A549 (cell line): ENCODE data around the gene CCDC12.

ENCODE experiments used
- ESRRA ChIP-seq: fragments of 150-350 bp; IDR thresholded peaks from 2 replicates; pipeline ENCODE4 v1.6.1; 2014; ENCODE audit warnings: mild to moderate bottlenecking, low read length, borderline replicate concordance
- FOSB ChIP-seq: fragments of 250-450 bp; sonication (Bioruptor Pico); IDR thresholded peaks from 2 replicates; pipeline ENCODE4 v1.5.0; 2020; ENCODE audit warnings: mild to moderate bottlenecking, moderate library complexity
- MAX ChIP-seq: IDR thresholded peaks from 2 replicates; pipeline ENCODE4 v1.6.1; 2012
- POLR2A ChIP-seq: IDR thresholded peaks from 2 replicates; pipeline ENCODE4 v1.6.1; 2012; ENCODE audit warnings: mild to moderate bottlenecking, low read length
- USF2 ChIP-seq: fragments of 450-650 bp; IDR thresholded peaks from 2 replicates; pipeline ENCODE4 v1.6.1; 2014; ENCODE audit warnings: antibody characterized with exemption
- TF ChIP-seq, protein P1 (sequence below): fragments of >200 bp; sonication (Bioruptor Twin); formaldehyde crosslinking; IDR thresholded peaks from 3 replicates; pipeline ENCODE4 v1.5.1; 2016

DNA sequence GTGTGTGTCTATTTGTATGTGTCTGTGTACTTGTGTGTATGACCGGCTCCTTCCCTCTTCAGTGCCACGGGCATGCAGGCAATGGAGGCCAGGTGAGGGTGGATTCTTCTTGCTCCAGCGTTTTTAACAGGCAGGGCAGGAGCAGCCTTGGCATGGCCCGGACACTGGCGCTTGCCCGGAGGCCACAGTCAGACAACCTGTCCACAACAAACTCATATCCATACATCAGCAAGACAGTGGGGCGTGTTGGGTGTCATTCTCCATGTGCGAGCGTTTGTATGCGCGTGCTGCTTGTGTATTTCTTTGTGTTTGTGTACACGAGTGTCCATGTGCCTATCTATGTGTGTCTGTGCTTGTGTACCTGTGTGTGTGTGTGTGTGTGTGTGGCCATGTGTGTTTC lies 69.3 kb downstream of the CCDC12 start:
- no peak for TF ChIP-seq POLR2A
- no peak for TF ChIP-seq ESRRA
- TF ChIP-seq, protein P1, sequence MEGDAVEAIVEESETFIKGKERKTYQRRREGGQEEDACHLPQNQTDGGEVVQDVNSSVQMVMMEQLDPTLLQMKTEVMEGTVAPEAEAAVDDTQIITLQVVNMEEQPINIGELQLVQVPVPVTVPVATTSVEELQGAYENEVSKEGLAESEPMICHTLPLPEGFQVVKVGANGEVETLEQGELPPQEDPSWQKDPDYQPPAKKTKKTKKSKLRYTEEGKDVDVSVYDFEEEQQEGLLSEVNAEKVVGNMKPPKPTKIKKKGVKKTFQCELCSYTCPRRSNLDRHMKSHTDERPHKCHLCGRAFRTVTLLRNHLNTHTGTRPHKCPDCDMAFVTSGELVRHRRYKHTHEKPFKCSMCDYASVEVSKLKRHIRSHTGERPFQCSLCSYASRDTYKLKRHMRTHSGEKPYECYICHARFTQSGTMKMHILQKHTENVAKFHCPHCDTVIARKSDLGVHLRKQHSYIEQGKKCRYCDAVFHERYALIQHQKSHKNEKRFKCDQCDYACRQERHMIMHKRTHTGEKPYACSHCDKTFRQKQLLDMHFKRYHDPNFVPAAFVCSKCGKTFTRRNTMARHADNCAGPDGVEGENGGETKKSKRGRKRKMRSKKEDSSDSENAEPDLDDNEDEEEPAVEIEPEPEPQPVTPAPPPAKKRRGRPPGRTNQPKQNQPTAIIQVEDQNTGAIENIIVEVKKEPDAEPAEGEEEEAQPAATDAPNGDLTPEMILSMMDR = no peak
- no peak for TF ChIP-seq MAX
- TF ChIP-seq FOSB = no peak
- no peak for TF ChIP-seq USF2
